HepG2 (cell line): Measurements from ENCODE around the gene SEC23IP. TPM values are rescaled to one million over a fixed set of nuclear protein-coding genes. Genes with fewer than 3 reads are reported as not detected.

ENCODE experiments used
- ATAC-seq: fragments of 200-7000 bp; cut with Tn5 transposase; 3 replicates; pipeline ENCODE4 v1.9.1; 2020; ENCODE audit warnings: mild to moderate bottlenecking, moderate library complexity
- BruUV-seq: library from RNA; stranded (reverse); fragments of 400-500 nt; replicated peaks from 2 replicates; lab custom pipeline; 2021; lab: Mats Ljungman, UMichigan
- CTCF ChIA-PET: fragments of 300-600 bp; formaldehyde crosslinking; extraction: SDS; loops from one replicate; lab custom pipeline; 2021; ENCODE audit warnings: low total read pairs, inconsistent platforms, low intra/inter-chr PET ratio; lab: Yijun Ruan, JAX
- POLR2A ChIA-PET: fragments of 350-600 bp; sonication (Branson Sonifier 250); formaldehyde crosslinking; loops from one replicate; lab custom pipeline; 2020; ENCODE audit warnings: antibody characterized with exemption, inconsistent platforms; lab: Yijun Ruan, JAX
- DNase-seq: peaks from one replicate; pipeline ENCODE4 v3.0.0-alpha.2; 2015; ENCODE audit warnings: low spot score
- FAIRE-seq: peaks from 3 replicates; lab custom pipeline; 2011; peaks lifted over from hg19 to GRCh38; lab: Jason Lieb, UNC
- H2AFZ ChIP-seq: one replicate; pipeline ENCODE4 v1.6.1; 2011; ENCODE audit warnings: low read length, inconsistent platforms
- H3K27ac ChIP-seq: fragments of 300-600 bp; 3 replicates; pipeline ENCODE4 v1.8.0; 2011; ENCODE audit warnings: mixed run types, mild to moderate bottlenecking, mixed read lengths, low read length, inconsistent platforms; ENCODE audit not compliant: insufficient read depth; ENCODE audit errors: extremely low read length
- H3K27me3 ChIP-seq, 2 experiments: fragments of 200-600 bp in 1 of 2; 2 replicates in 1 of 2; 3 replicates in 1 of 2; pipeline versions ENCODE4 v1.6.0 to v1.8.0; 2011; ENCODE audit warnings: low read length in 2 of 2, mild to moderate bottlenecking in 2 of 2, moderate library complexity in 2 of 2, inconsistent platforms in 1 of 2; ENCODE audit not compliant: insufficient read depth in 2 of 2, control insufficient read depth in 1 of 2
- H3K36me3 ChIP-seq, 2 experiments: fragments of 200-600 bp in 1 of 2; replicated peaks in 1 of 2; 2 replicates in 1 of 2; 3 replicates in 1 of 2; pipeline versions ENCODE4 v1.5.1 to v1.8.0; 2011; ENCODE audit warnings: low read length in 2 of 2, inconsistent platforms in 1 of 2; ENCODE audit not compliant: insufficient read depth in 2 of 2, control insufficient read depth in 1 of 2
- H3K4me1 ChIP-seq: 2 replicates; pipeline ENCODE4 v1.5.1; 2012; ENCODE audit warnings: low read length, inconsistent platforms; ENCODE audit not compliant: insufficient read depth
- H3K4me2 ChIP-seq: 2 replicates; pipeline ENCODE4 v1.6.0; 2011; ENCODE audit warnings: low read depth, low read length, inconsistent platforms
- H3K4me3 ChIP-seq, 3 experiments: fragments of 200-600 bp in 1 of 3; sonication (generic), shearing (Covaris generic) in 1 of 3; replicated peaks in 1 of 3; 2 replicates each; pipeline ENCODE4 v1.5.1; 2011 to 2016; ENCODE audit warnings: low read length in 3 of 3, inconsistent platforms in 2 of 3, low read depth in 2 of 3, mild to moderate bottlenecking in 2 of 3, control low read depth in 1 of 3, mixed read lengths in 1 of 3; ENCODE audit not compliant: insufficient read depth in 1 of 3
- H3K79me2 ChIP-seq: one replicate; pipeline ENCODE4 v1.6.1; 2011; ENCODE audit warnings: low read length, inconsistent platforms; ENCODE audit not compliant: insufficient read depth
- H3K9ac ChIP-seq: 2 replicates; pipeline ENCODE4 v1.6.0; 2011; ENCODE audit warnings: mild to moderate bottlenecking, low read depth, low read length, inconsistent platforms; ENCODE audit not compliant: insufficient read depth
- H3K9me3 ChIP-seq: 2 replicates; pipeline ENCODE4 v1.5.1; 2012; ENCODE audit warnings: mild to moderate bottlenecking, low read length
- H4K20me1 ChIP-seq: 2 replicates; pipeline ENCODE4 v1.6.0; 2011; ENCODE audit warnings: inconsistent platforms, mild to moderate bottlenecking, low read length, moderate library complexity; ENCODE audit not compliant: insufficient read depth
- ATF2 ChIP-seq: sonication (generic); formaldehyde crosslinking; IDR thresholded peaks from 2 replicates; pipeline ENCODE4 v1.4.0; 2020; ENCODE audit warnings: missing genetic modification reagents
- DR1 ChIP-seq: sonication (generic); formaldehyde crosslinking; IDR thresholded peaks from 2 replicates; pipeline ENCODE4 v1.8.0; 2021; ENCODE audit warnings: mild to moderate bottlenecking, missing genetic modification reagents, inconsistent platforms
- IRF1 ChIP-seq: sonication (generic); formaldehyde crosslinking; IDR thresholded peaks from 2 replicates; pipeline ENCODE4 v1.4.0; 2020; ENCODE audit warnings: low read depth, mild to moderate bottlenecking, missing genetic modification reagents
- MTF2 ChIP-seq: sonication (generic); formaldehyde crosslinking; IDR thresholded peaks from 2 replicates; pipeline ENCODE4 v1.5.0; 2020; ENCODE audit warnings: missing genetic modification reagents, borderline replicate concordance
- NR3C1 ChIP-seq: sonication (generic); formaldehyde crosslinking; IDR thresholded peaks from 2 replicates; pipeline ENCODE4 v1.4.0; 2020; ENCODE audit warnings: missing genetic modification reagents
- SMARCC2 ChIP-seq: fragments of 450-650 bp; IDR thresholded peaks from 2 replicates; pipeline ENCODE4 v1.6.1; 2017; ENCODE audit warnings: antibody characterized with exemption, mild to moderate bottlenecking
- ZIK1 ChIP-seq: sonication (generic); formaldehyde crosslinking; IDR thresholded peaks from 2 replicates; pipeline ENCODE4 v1.5.0; 2020; ENCODE audit warnings: mild to moderate bottlenecking, low read depth, missing genetic modification reagents, borderline replicate concordance
- ZNF12 ChIP-seq: sonication (generic); formaldehyde crosslinking; IDR thresholded peaks from 2 replicates; pipeline ENCODE4 v1.5.0; 2020; ENCODE audit warnings: missing genetic modification reagents
- ZNF557 ChIP-seq: sonication (generic); formaldehyde crosslinking; IDR thresholded peaks from 2 replicates; pipeline ENCODE4 v1.4.0; 2020; ENCODE audit warnings: missing genetic modification reagents
- WGBS: methylation state at CpG from one replicate; pipeline ENCODE4 v1.1.6; 2017; ENCODE audit warnings: low lambda C conversion rate; 5-methylcytosine and 5-hydroxymethylcytosine counted together
- in situ Hi-C: cut with HindIII; loops from 2 replicates; pipeline ENCODE4 v1.10.0; 2017; ENCODE audit warnings: low pct_unique_long_range_greater_than_20kb; ENCODE audit not compliant: extremely low pct_ligation_motif_present
- intact Hi-C: fragments of 100-400 bp; cut with micrococcal nuclease; formaldehyde crosslinking; loops from one replicate; pipeline ENCODE4 v1.10.0; 2022; ENCODE audit not compliant: unreplicated experiment
- polyA plus RNA-seq, 8 experiments: library from polyadenylated mRNA; depleted of rRNA in 3 of 8; stranded (reverse) in 7 of 8; unstranded in 1 of 8; fragments of >200 nt; fragmentation: Illumina TruSeq in 4 of 8; extraction: Trizol in 4 of 8; gene quantifications; 2 replicates each; pipeline versions ENCODE4 v1.2.1 to v1.2.3, GENCODE V29; 2011 to 2016; ENCODE audit warnings: low read depth in 4 of 8, missing spikeins in 1 of 8, mixed read lengths in 1 of 8; ENCODE audit not compliant: insufficient read depth in 1 of 8
- total RNA-seq, 5 experiments: library from RNA; depleted of rRNA; stranded (reverse); fragments of >200 nt; fragmentation: Illumina TruSeq; extraction: Trizol; gene quantifications; 2 replicates each; pipeline ENCODE4 v1.2.3, GENCODE V29; 2016; ENCODE audit warnings: low read depth in 1 of 5
- TF ChIP-seq, protein P1 (sequence below): sonication (generic); formaldehyde crosslinking; IDR thresholded peaks from 2 replicates; pipeline ENCODE4; 2020; ENCODE audit warnings: missing genetic modification reagents, mild to moderate bottlenecking, borderline replicate concordance

SEC23IP gene
- total and polyA plus RNA-seq, 2 of the 13 experiments (the other 11 are each of a cell fraction or from before 2014, with no cell fraction given), result 32.3 to 57.7 TPM

GRCh38 chr10:119932631-119933030, 40.1 kb downstream of the SEC23IP start:
- Histone ChIP-seq H3K36me3 (peaks cover 16 to 63% of the 10 kb centered on the region in 2 experiments), H4K20me1 (no peaks in the 10 kb centered on the region), H3K4me1 (no peaks in the 10 kb centered on the region), H3K4me2 (no peak overlapping the region), H3K27me3 (no peaks in the 10 kb centered on the region), H3K27ac (no peak overlapping the region), H3K9ac (no peak overlapping the region), H3K9me3 (no peaks in the 10 kb centered on the region), H3K4me3 (no peak overlapping the region), H3K79me2 (no peaks in the 10 kb centered on the region), H2AFZ (no peak overlapping the region)
- 95% methylated on average over 4 of the region's 4 CpGs for WGBS
- CTCF ChIA-PET, result no interaction called here
- ATAC-seq (no peak), FAIRE-seq (no peak), DNase-seq (no peak)
- BruUV-seq, result no TSS peak
- in situ Hi-C loops, result no loop called here
- TF ChIP-seq ZNF12 (CRISPR knock-in tag) (no peak), ZNF557 (CRISPR knock-in tag) (no peak), SMARCC2 (no peak), ZIK1 (no peak), ATF2 (CRISPR knock-in tag) (no peak), IRF1 (CRISPR knock-in tag) (no peak), DR1 (CRISPR knock-in tag) (no peak), MTF2 (CRISPR knock-in tag) (no peak), NR3C1 (CRISPR knock-in tag) (no peak)
- TF ChIP-seq, protein P1, sequence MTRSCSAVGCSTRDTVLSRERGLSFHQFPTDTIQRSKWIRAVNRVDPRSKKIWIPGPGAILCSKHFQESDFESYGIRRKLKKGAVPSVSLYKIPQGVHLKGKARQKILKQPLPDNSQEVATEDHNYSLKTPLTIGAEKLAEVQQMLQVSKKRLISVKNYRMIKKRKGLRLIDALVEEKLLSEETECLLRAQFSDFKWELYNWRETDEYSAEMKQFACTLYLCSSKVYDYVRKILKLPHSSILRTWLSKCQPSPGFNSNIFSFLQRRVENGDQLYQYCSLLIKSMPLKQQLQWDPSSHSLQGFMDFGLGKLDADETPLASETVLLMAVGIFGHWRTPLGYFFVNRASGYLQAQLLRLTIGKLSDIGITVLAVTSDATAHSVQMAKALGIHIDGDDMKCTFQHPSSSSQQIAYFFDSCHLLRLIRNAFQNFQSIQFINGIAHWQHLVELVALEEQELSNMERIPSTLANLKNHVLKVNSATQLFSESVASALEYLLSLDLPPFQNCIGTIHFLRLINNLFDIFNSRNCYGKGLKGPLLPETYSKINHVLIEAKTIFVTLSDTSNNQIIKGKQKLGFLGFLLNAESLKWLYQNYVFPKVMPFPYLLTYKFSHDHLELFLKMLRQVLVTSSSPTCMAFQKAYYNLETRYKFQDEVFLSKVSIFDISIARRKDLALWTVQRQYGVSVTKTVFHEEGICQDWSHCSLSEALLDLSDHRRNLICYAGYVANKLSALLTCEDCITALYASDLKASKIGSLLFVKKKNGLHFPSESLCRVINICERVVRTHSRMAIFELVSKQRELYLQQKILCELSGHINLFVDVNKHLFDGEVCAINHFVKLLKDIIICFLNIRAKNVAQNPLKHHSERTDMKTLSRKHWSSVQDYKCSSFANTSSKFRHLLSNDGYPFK, result no peak
- POLR2A ChIA-PET, result no interaction called here
- intact Hi-C loops, result no loop called here
